ENCODE results near the gene NUAK1. TPM values are rescaled to one million over a fixed set of nuclear protein-coding genes. Genes with fewer than 3 reads are reported as not detected.

Gene NUAK1
- total RNA-seq, 1 experiment from 2014 or later = 2.6 TPM

GRCh38 chr12:106160915-106161314 lies 22.2 kb upstream of the NUAK1 start:
- Mint-ChIP-seq H3K9me3 (ENCODE audit: unreplicated experiment) (no peaks in the 10 kb centered on the region), H3K27ac (ENCODE audit: low read depth, unreplicated experiment) (no peak overlapping the region), H3K4me3 (ENCODE audit: unreplicated experiment) (no peak overlapping the region), H3K27me3 (ENCODE audit: insufficient read depth, unreplicated experiment) (no peaks in the 10 kb centered on the region), H3K36me3 (ENCODE audit: insufficient read depth, unreplicated experiment) (no peaks in the 10 kb centered on the region), H3K4me1 (ENCODE audit: insufficient read depth, unreplicated experiment) (peaks cover 6% of the 10 kb centered on the region)
- no peak for DNase-seq (ENCODE audit: unreplicated experiment)
- ChIA-PET CTCF (interaction anchor here (0.6 to 2.6 kb wide), 2 partner anchors 12 to 193 kb away, joined by 5 to 16 read pairs; no protein-coding TSS in a partner anchor), POLR2A (interaction anchor here (0.9 kb wide), 1 partner anchor 12 kb away, joined by 5 read pairs; no protein-coding TSS in a partner anchor)
- BruUV-seq (replicated peaks) = no TSS peak
- intact Hi-C loops (cut with micrococcal nuclease) = no loop called here
- no peak for TF ChIP-seq CTCF (IDR thresholded peaks at IDR 0.05; ENCODE audit: unreplicated experiment)

- Mint-ChIP-seq H3K4me3 (ENCODE audit: unreplicated experiment) (no peak overlapping the region), H3K4me1 (ENCODE audit: insufficient read depth, unreplicated experiment) (peaks cover 6% of the 10 kb centered on the region), H3K27ac (ENCODE audit: low read depth, unreplicated experiment) (no peak overlapping the region), H3K27me3 (ENCODE audit: insufficient read depth, unreplicated experiment) (no peaks in the 10 kb centered on the region), H3K36me3 (ENCODE audit: insufficient read depth, unreplicated experiment) (no peaks in the 10 kb centered on the region), H3K9me3 (ENCODE audit: unreplicated experiment) (no peaks in the 10 kb centered on the region)
- intact Hi-C loops (cut with micrococcal nuclease) = no loop called here
- no peak for DNase-seq (ENCODE audit: unreplicated experiment)
- no peak for TF ChIP-seq CTCF (IDR thresholded peaks at IDR 0.05; ENCODE audit: unreplicated experiment)
- POLR2A ChIA-PET = interaction anchor here (0.6 to 1.1 kb wide), 2 partner anchors 18 to 756 kb away, joined by 3 read pairs; no protein-coding TSS in a partner anchor
- CTCF ChIA-PET = interaction anchor here (1.1 to 3.6 kb wide), 2 partner anchors 9 to 737 kb away, joined by 5 to 24 read pairs; no protein-coding TSS in a partner anchor
- BruUV-seq (replicated peaks) = no TSS peak
These were observed 19.0 kb upstream of the NUAK1 start for GRCh38 chr12:106157802-106158201.

GRCh38 chr12:106154751-106155273 lies 16.1 kb upstream of the NUAK1 start:
- Mint-ChIP-seq H3K9me3 (ENCODE audit: unreplicated experiment) (no peaks in the 10 kb centered on the region), H3K4me3 (ENCODE audit: unreplicated experiment) (no peak overlapping the region), H3K4me1 (ENCODE audit: insufficient read depth, unreplicated experiment) (peaks cover 6% of the 10 kb centered on the region), H3K27me3 (ENCODE audit: insufficient read depth, unreplicated experiment) (no peaks in the 10 kb centered on the region), H3K36me3 (ENCODE audit: insufficient read depth, unreplicated experiment) (no peaks in the 10 kb centered on the region), H3K27ac (ENCODE audit: low read depth, unreplicated experiment) (no peak overlapping the region)
- ChIA-PET CTCF (interaction anchor here (0.6 to 1.6 kb wide), 6 partner anchors 19 to 736 kb away, joined by 3 to 4 read pairs (median 3); no protein-coding TSS in a partner anchor), POLR2A (interaction anchor here (0.6 kb wide), 1 partner anchor 98 kb away, joined by 3 read pairs; no protein-coding TSS in a partner anchor)
- intact Hi-C loops (cut with micrococcal nuclease) = no loop called here
- TF ChIP-seq CTCF (IDR thresholded peaks at IDR 0.05; ENCODE audit: unreplicated experiment) = no peak
- no peak for DNase-seq (ENCODE audit: unreplicated experiment)
- no TSS peak for BruUV-seq (replicated peaks)

GRCh38 chr12:106152334-106152733 lies 13.6 kb upstream of the NUAK1 start:
- no peak for DNase-seq (ENCODE audit: unreplicated experiment)
- Mint-ChIP-seq H3K27me3 (ENCODE audit: insufficient read depth, unreplicated experiment) (no peaks in the 10 kb centered on the region), H3K4me3 (ENCODE audit: unreplicated experiment) (no peak overlapping the region), H3K9me3 (ENCODE audit: unreplicated experiment) (no peaks in the 10 kb centered on the region), H3K4me1 (ENCODE audit: insufficient read depth, unreplicated experiment) (no peaks in the 10 kb centered on the region), H3K27ac (ENCODE audit: low read depth, unreplicated experiment) (no peak overlapping the region), H3K36me3 (ENCODE audit: insufficient read depth, unreplicated experiment) (no peaks in the 10 kb centered on the region)
- no peak for TF ChIP-seq CTCF (IDR thresholded peaks at IDR 0.05; ENCODE audit: unreplicated experiment)
- intact Hi-C loops (cut with micrococcal nuclease) = no loop called here
- ChIA-PET POLR2A (no interaction called here), CTCF (interaction anchor here (0.6 to 1.8 kb wide), 2 partner anchors 52 to 63 kb away, joined by 3 to 4 read pairs; no protein-coding TSS in a partner anchor)
- no TSS peak for BruUV-seq (replicated peaks)
